ENCODE results near the gene SLC5A11. TPM values are rescaled to one million over a fixed set of nuclear protein-coding genes. Genes with fewer than 3 reads are reported as not detected.

SLC5A11 gene
- total RNA-seq, 3 donors from 2014 or later: 0.63 to 2.4 (median 1.3) TPM

- TF ChIP-seq, protein P1, sequence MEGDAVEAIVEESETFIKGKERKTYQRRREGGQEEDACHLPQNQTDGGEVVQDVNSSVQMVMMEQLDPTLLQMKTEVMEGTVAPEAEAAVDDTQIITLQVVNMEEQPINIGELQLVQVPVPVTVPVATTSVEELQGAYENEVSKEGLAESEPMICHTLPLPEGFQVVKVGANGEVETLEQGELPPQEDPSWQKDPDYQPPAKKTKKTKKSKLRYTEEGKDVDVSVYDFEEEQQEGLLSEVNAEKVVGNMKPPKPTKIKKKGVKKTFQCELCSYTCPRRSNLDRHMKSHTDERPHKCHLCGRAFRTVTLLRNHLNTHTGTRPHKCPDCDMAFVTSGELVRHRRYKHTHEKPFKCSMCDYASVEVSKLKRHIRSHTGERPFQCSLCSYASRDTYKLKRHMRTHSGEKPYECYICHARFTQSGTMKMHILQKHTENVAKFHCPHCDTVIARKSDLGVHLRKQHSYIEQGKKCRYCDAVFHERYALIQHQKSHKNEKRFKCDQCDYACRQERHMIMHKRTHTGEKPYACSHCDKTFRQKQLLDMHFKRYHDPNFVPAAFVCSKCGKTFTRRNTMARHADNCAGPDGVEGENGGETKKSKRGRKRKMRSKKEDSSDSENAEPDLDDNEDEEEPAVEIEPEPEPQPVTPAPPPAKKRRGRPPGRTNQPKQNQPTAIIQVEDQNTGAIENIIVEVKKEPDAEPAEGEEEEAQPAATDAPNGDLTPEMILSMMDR (IDR thresholded peaks at IDR 0.05): no peak
- no peak for DNase-seq
- no peaks in the 10 kb centered on the region for H3K9me3 ChIP-seq
These were observed 4.7 kb downstream of the SLC5A11 start for GRCh38 chr16:24850289-24850938.

DNA sequence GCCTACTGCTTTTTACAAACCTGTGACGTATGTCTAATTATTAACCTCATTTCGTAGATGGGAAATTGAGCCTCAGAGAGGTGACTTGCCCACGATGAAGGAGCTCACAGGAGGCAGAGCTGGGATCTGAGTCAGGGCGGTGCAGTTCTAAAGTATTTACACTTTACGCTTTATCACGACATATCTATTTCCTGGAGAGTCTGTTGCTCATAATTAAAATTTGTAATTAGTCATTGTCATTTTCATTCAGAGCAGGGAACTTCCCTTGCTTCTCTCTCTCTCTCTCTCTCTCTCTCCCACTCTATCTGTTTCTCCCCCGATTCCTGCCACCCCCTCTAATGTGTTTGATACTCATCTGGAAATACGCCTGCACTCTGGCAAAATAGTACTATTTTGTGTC lies 5.9 kb downstream of the SLC5A11 start:
- ATAC-seq: no peak
- H3K4me1 ChIP-seq (ENCODE audit: low read depth): no peaks in the 10 kb centered on the region
- TF ChIP-seq, protein P1 (IDR thresholded peaks at IDR 0.05): no peak
- H3K4me3 ChIP-seq: no peak overlapping the region
- no peaks in the 10 kb centered on the region for H3K9me3 ChIP-seq
- no peaks in the 10 kb centered on the region for H3K36me3 ChIP-seq (ENCODE audit: low read depth)
- intact Hi-C loops (cut with DNase I, micrococcal nuclease): no loop called here
- DNase-seq: no peak

More at GRCh38 chr16:24850289-24850938, 4.7 kb downstream of the SLC5A11 start:
- no peak overlapping the region for H3K4me3 ChIP-seq
- H3K36me3 ChIP-seq (ENCODE audit: low read depth): no peaks in the 10 kb centered on the region
- intact Hi-C loops (cut with DNase I, micrococcal nuclease): no loop called here
- H3K4me1 ChIP-seq (ENCODE audit: low read depth): no peaks in the 10 kb centered on the region
- ATAC-seq: no peak

DNA sequence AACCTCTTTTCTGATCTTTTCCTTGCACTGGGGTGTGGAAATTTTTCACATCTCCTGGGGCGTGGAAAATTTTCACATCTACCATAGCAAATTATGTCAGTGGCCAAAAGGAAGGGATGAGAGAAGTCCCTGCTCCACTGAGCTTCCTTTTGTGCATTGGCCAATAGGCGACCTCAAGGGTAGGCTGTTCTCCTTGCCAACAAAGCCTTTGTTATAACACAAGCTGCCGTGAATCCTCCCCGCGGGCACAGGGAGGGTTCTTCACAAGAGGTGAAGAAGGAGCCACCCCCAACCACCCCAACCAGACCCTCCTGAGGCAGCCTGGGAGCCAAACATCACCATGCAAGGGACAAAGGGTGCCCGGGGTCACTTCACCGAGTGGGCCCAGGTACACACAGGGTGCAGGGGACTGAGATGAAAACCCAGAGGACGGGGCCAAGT lies 6.5 kb downstream of the SLC5A11 start:
- TF ChIP-seq, protein P1 (IDR thresholded peaks at IDR 0.05): no peak
- Histone ChIP-seq H3K9me3 (no peaks in the 10 kb centered on the region), H3K36me3 (ENCODE audit: low read depth) (no peaks in the 10 kb centered on the region), H3K4me1 (ENCODE audit: low read depth) (no peaks in the 10 kb centered on the region), H3K4me3 (no peak overlapping the region)
- ATAC-seq: no peak
- DNase-seq: no peak
- intact Hi-C loops (cut with DNase I, micrococcal nuclease): no loop called here

DNA sequence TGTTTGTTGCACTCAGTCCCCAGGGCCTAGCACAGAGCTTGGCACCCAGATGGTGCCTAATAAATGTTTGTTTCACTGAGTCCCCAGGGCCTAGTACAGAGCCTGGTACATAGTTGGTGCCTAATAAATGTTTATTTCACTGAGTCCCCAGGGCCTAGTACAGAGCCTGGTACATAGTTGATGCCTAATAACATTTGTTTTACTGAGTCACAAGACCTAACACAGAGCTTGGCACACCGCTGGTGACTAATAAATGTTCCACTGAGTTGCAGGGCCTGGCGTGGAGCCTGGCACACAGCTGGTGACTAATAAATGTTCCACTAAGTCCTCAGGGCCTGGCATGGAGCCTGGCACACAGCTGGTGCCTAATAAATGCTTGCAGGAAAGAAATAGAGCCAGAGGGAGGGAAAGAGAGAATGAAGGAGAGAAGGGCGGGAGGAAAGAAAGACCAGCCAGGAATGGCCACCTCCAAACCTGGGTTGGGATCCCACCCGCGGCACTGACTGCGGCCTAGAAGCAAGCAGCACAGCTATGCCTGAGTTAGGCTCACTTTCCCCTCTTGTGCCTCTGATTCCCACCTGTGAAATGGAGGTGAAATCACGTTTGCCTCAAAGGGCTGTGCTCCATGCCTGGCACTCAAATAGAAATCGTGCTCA lies 7.5 kb downstream of the SLC5A11 start:
- no peak overlapping the region for H3K4me3 ChIP-seq
- no peaks in the 10 kb centered on the region for H3K9me3 ChIP-seq
- DNase-seq (no peak), ATAC-seq (no peak)
- no peaks in the 10 kb centered on the region for H3K4me1 ChIP-seq (ENCODE audit: low read depth)
- H3K36me3 ChIP-seq (ENCODE audit: low read depth): no peaks in the 10 kb centered on the region
- intact Hi-C loops (cut with DNase I, micrococcal nuclease): no loop called here
- TF ChIP-seq, protein P1 (IDR thresholded peaks at IDR 0.05): no peak

DNA sequence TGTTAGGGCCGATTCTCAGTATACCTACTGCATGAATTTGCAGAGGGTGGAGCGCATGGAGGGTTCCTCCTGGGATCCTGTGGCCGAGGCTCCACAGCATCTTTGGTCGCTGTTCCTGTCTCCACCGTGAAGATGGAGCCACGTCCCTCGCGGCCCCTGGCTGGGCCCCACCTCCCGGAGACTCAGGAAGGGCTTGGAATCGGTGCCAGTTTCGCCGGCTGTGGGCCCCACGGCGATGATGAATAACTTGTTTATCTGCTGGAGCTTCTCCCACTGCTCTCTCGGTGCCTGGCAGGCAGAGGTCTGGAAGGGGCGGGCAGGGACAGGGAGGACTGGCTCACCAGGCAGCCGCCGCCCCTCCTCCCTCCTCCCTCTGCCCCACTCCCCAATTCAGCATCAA lies 8.1 kb downstream of the SLC5A11 start:
- Histone ChIP-seq H3K36me3 (ENCODE audit: low read depth) (no peaks in the 10 kb centered on the region), H3K4me1 (ENCODE audit: low read depth) (peaks cover under 1% of the 10 kb centered on the region), H3K9me3 (no peaks in the 10 kb centered on the region), H3K4me3 (no peak overlapping the region)
- TF ChIP-seq, protein P1 (IDR thresholded peaks at IDR 0.05): no peak
- ATAC-seq (no peak), DNase-seq (no peak)
- intact Hi-C loops (cut with DNase I, micrococcal nuclease): no loop called here

Measured in mucosa of descending colon (tissue), 3 donors.